HG03571 (cell line): ENCODE results near the gene PRRC1.

Experiments used
- ATAC-seq: cut with Tn5 transposase; IDR thresholded peaks from one replicate; pipeline ENCODE4 v1.9.1; 2021; ENCODE audit not compliant: unreplicated experiment

The PRRC1 gene

GRCh38 chr5:127517480-127518318, at the start of gene PRRC1:
Gene PRRC1 (plus strand): TSS chr5:127517640. CDS start chr5:127523480, 5,840 bp downstream.
- ATAC-seq = peak; percentile 92

GRCh38 chr5:127471211-127471610, 46.2 kb upstream of the PRRC1 start:
- no peak for ATAC-seq

- no peak for ATAC-seq
Observed at GRCh38 chr5:127472700-127473099, 44.7 kb upstream of the PRRC1 start.

GRCh38 chr5:127486471-127486870, 31.0 kb upstream of the PRRC1 start:
- ATAC-seq = no peak

GRCh38 chr5:127492854-127493738, 24.3 kb upstream of the PRRC1 start:
- peak; percentile 72 for ATAC-seq

- no peak for ATAC-seq
Observed at GRCh38 chr5:127498548-127498947, 18.9 kb upstream of the PRRC1 start.

- no peak for ATAC-seq
Observed at GRCh38 chr5:127505905-127506304, 11.5 kb upstream of the PRRC1 start.

GRCh38 chr5:127506616-127507015, 10.8 kb upstream of the PRRC1 start:
- ATAC-seq = no peak

- ATAC-seq = no peak
Observed at GRCh38 chr5:127508644-127509373, 8.6 kb upstream of the PRRC1 start.

- ATAC-seq = no peak
Observed at GRCh38 chr5:127513408-127513970, 4.0 kb upstream of the PRRC1 start.

- ATAC-seq = no peak
Observed at GRCh38 chr5:127514816-127515215, 2.6 kb upstream of the PRRC1 start.

GRCh38 chr5:127515693-127516440, 1.6 kb upstream of the PRRC1 start:
- ATAC-seq = no peak

- peak; percentile 33 for ATAC-seq
Observed at GRCh38 chr5:127517110-127517479, 345 bp upstream of the PRRC1 start.

GRCh38 chr5:127518319-127518621, 830 bp downstream of the PRRC1 start:
- no peak for ATAC-seq

GRCh38 chr5:127519527-127519926, 2.1 kb downstream of the PRRC1 start:
- ATAC-seq = no peak

GRCh38 chr5:127521138-127521770, 3.8 kb downstream of the PRRC1 start:
- ATAC-seq = no peak

GRCh38 chr5:127525181-127525580, 7.7 kb downstream of the PRRC1 start:
- ATAC-seq = no peak

- ATAC-seq = no peak
Observed at GRCh38 chr5:127529904-127530682, 12.7 kb downstream of the PRRC1 start.

GRCh38 chr5:127536687-127537086, 19.2 kb downstream of the PRRC1 start:
- ATAC-seq = no peak
